K562 (cell line): ENCODE data around the gene TRMT1. TPM values are rescaled to one million over a fixed set of nuclear protein-coding genes. Genes with fewer than 3 reads are reported as not detected.

ENCODE experiments used
- ARID1B ChIP-seq: fragments of 450-650 bp; IDR thresholded peaks from 2 replicates; pipeline ENCODE4 v1.6.1; 2016; ENCODE audit warnings: antibody characterized with exemption, mild to moderate bottlenecking, inconsistent platforms
- MYC ChIP-seq, 2 experiments: fragments of 250-450 bp in 1 of 2; sonication (Bioruptor Pico) in 1 of 2; IDR thresholded peaks; 2 replicates each; pipeline versions ENCODE4 v1.5.1 to v1.6.1; 2012 to 2021; ENCODE audit warnings: low read depth in 2 of 2, borderline replicate concordance in 1 of 2, improper control_type of control experiment in 1 of 2, low read length in 1 of 2, mild to moderate bottlenecking in 1 of 2, moderate library complexity in 1 of 2
- SNIP1 ChIP-seq: fragments of 450-650 bp; IDR thresholded peaks from 2 replicates; pipeline ENCODE4 v1.7.1; 2017; ENCODE audit warnings: low read depth, mild to moderate bottlenecking
- ZBTB1 ChIP-seq: sonication (generic); formaldehyde crosslinking; IDR thresholded peaks from 2 replicates; pipeline ENCODE4 v1.8.1; 2023; ENCODE audit warnings: missing genetic modification reagents, low read depth, mild to moderate bottlenecking, borderline replicate concordance
- ZNF133 ChIP-seq: fragments of 250-450 bp; sonication (Bioruptor Pico); IDR thresholded peaks from 2 replicates; pipeline ENCODE4 v1.4.0; 2020; ENCODE audit warnings: mild to moderate bottlenecking
- ZNF197 ChIP-seq: fragments of 200-800 bp; sonication (Bioruptor generic); IDR thresholded peaks from 2 replicates; pipeline ENCODE4 v1.6.1; 2016; ENCODE audit warnings: low read depth, missing genetic modification characterization, missing compliant biosample characterization
- ZNF830 ChIP-seq: fragments of 250-450 bp; sonication (Bioruptor Pico); IDR thresholded peaks from 2 replicates; pipeline ENCODE4 v1.5.0; 2021; ENCODE audit warnings: mild to moderate bottlenecking
- ZZZ3 ChIP-seq: fragments of 450-650 bp; IDR thresholded peaks from 2 replicates; pipeline ENCODE4 v1.6.1; 2016; ENCODE audit warnings: antibody characterized with exemption, mild to moderate bottlenecking, moderate library complexity
- polyA plus RNA-seq, 8 experiments: library from polyadenylated mRNA; depleted of rRNA in 4 of 8; stranded (reverse) in 5 of 8; unstranded in 3 of 8; fragments of >200 nt; fragmentation: Nextera tagmentation in 2 of 8; fragmentation: Illumina TruSeq in 1 of 8; extraction: Ambion mirVana in 2 of 8; extraction: Trizol in 1 of 8; gene quantifications; 2 replicates each; pipeline versions ENCODE4 v1.2.1 to v1.2.3, GENCODE V29; 2011 to 2014; ENCODE audit warnings: inconsistent platforms in 1 of 8, missing spikeins in 1 of 8
- total RNA-seq, 7 experiments: library from RNA; depleted of rRNA in 6 of 7; stranded (reverse); fragments of >200 nt in 6 of 7; fragmentation: Illumina TruSeq in 2 of 7; extraction: Trizol in 2 of 7; gene quantifications; 2 replicates each; pipeline versions ENCODE4 v1.2.1 to v1.2.3, GENCODE V29; 2011 to 2021; ENCODE audit warnings: low replicate concordance in 1 of 7
- TF ChIP-seq, protein P1 (sequence below): IDR thresholded peaks from 2 replicates; pipeline ENCODE4 v1.6.1; 2016; ENCODE audit warnings: missing genetic modification characterization, missing compliant biosample characterization
- TF ChIP-seq, protein P2 (sequence below): fragments of 450-650 bp; IDR thresholded peaks from 2 replicates; pipeline ENCODE4 v1.7.1; 2018; ENCODE audit warnings: mild to moderate bottlenecking, low read depth; ENCODE audit not compliant: partially characterized antibody
- TF ChIP-seq, protein P3 (sequence below): sonication (generic); formaldehyde crosslinking; IDR thresholded peaks from 2 replicates; pipeline ENCODE4 v1.5.0; 2020; ENCODE audit warnings: missing genetic modification reagents
- TF ChIP-seq, protein P4 (sequence below), 3 experiments: fragments of 200-800 bp in 1 of 3; sonication (Bioruptor generic) in 1 of 3; sonication (generic) in 1 of 3; formaldehyde crosslinking in 1 of 3; IDR thresholded peaks; 2 replicates each; pipeline versions ENCODE4 v1.6.1 to v1.8.0; 2016 to 2022; ENCODE audit warnings: mild to moderate bottlenecking in 2 of 3, missing compliant biosample characterization in 2 of 3, missing genetic modification characterization in 2 of 3, missing genetic modification reagents in 1 of 3

Gene TRMT1
- total and polyA plus RNA-seq, 9 of the 15 experiments (the other 6 are each of a cell fraction or from before 2014, with no cell fraction given) = 5.8 to 158 (median 54.3) TPM

DNA sequence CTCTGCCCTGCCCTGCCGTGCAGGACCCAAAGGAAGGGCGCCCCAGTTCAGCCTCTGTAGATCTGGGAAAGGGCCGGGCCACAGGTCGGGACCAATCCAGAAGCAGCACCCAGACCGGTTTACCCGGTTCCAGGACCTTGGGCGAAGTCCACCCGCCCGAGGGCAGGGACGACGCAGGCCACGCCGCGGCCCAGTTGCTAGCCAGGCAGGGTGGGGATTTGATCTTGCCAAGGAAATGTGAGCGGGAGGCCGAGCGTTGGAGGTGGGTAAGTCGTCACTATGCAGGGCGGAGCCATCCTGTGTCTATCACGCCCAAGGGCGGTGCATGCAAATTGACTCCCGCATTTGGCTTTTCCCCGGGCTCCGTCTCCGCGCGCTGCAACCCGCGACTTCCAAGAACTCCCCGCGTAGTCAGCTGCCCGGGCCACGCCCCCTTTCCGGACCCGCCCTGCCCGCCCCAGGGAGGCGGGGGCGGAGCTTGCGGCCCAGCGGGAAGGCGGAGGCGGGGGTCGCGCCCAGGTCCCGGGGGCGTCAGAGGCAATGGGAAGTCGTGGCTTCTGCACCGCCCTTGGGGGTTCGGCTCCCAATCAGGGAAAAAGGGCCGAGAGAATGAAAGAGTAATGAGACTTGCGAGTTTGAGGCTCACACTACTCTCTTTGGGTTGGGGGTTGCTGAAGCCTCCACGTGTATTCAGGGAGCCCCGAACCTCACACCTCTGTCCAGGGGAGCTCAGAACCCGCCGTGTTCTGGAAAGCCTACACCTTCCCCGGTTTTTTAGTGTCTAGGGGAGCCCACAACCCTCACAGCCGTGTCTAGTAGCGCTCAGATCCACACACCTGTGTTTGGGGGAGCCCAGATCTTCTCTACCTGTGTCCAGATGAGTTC, 46.4 kb upstream of the TRMT1 start (continued):
- peak; percentile 58 for TF ChIP-seq MYC (IDR thresholded peaks at IDR 0.05; ENCODE audit: low read depth, low read length)
- TF ChIP-seq MYC (CRISPR knock-in tag; IDR thresholded peaks at IDR 0.05; ENCODE audit: borderline replicate concordance, low read depth) = 0 out of 2 replicates have a peak, but pooled peaks have one; percentile 54
- TF ChIP-seq, protein P1, sequence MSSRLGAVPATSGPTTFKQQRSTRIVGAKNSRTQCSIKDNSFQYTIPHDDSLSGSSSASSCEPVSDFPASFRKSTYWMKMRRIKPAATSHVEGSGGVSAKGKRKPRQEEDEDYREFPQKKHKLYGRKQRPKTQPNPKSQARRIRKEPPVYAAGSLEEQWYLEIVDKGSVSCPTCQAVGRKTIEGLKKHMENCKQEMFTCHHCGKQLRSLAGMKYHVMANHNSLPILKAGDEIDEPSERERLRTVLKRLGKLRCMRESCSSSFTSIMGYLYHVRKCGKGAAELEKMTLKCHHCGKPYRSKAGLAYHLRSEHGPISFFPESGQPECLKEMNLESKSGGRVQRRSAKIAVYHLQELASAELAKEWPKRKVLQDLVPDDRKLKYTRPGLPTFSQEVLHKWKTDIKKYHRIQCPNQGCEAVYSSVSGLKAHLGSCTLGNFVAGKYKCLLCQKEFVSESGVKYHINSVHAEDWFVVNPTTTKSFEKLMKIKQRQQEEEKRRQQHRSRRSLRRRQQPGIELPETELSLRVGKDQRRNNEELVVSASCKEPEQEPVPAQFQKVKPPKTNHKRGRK (tag) = no peak
- TF ChIP-seq ZNF830 = 0 out of 2 replicates have a peak, but pooled peaks have one; percentile 68
- TF ChIP-seq, protein P2, sequence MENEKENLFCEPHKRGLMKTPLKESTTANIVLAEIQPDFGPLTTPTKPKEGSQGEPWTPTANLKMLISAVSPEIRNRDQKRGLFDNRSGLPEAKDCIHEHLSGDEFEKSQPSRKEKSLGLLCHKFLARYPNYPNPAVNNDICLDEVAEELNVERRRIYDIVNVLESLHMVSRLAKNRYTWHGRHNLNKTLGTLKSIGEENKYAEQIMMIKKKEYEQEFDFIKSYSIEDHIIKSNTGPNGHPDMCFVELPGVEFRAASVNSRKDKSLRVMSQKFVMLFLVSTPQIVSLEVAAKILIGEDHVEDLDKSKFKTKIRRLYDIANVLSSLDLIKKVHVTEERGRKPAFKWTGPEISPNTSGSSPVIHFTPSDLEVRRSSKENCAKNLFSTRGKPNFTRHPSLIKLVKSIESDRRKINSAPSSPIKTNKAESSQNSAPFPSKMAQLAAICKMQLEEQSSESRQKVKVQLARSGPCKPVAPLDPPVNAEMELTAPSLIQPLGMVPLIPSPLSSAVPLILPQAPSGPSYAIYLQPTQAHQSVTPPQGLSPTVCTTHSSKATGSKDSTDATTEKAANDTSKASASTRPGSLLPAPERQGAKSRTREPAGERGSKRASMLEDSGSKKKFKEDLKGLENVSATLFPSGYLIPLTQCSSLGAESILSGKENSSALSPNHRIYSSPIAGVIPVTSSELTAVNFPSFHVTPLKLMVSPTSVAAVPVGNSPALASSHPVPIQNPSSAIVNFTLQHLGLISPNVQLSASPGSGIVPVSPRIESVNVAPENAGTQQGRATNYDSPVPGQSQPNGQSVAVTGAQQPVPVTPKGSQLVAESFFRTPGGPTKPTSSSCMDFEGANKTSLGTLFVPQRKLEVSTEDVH = no peak
- TF ChIP-seq, protein P3, sequence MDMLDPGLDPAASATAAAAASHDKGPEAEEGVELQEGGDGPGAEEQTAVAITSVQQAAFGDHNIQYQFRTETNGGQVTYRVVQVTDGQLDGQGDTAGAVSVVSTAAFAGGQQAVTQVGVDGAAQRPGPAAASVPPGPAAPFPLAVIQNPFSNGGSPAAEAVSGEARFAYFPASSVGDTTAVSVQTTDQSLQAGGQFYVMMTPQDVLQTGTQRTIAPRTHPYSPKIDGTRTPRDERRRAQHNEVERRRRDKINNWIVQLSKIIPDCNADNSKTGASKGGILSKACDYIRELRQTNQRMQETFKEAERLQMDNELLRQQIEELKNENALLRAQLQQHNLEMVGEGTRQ (CRISPR knock-in tag) = peak; percentile 48
- TF ChIP-seq ARID1B = peak; percentile 14; the same call in 1 of the 2 replicates
- TF ChIP-seq ZZZ3 = no peak
- no peak for TF ChIP-seq SNIP1
- TF ChIP-seq ZNF133 = 0 out of 2 replicates have a peak, but pooled peaks have one; percentile 27
- TF ChIP-seq ZNF197 (CRISPR knock-in tag) = 0 out of 2 replicates have a peak, but pooled peaks have one; percentile 35
- TF ChIP-seq ZBTB1 (CRISPR knock-in tag) = no peak
- TF ChIP-seq, protein P4, sequence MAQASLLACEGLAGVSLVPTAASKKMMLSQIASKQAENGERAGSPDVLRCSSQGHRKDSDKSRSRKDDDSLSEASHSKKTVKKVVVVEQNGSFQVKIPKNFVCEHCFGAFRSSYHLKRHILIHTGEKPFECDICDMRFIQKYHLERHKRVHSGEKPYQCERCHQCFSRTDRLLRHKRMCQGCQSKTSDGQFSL (CRISPR knock-in tag; IDR thresholded peaks at IDR 0.05) = no peak
- TF ChIP-seq, protein P4 (tag; IDR thresholded peaks at IDR 0.05) = no peak
